HG02759 (cell line): ENCODE results near the gene TMEM161A.
"Not testable (repeated sequence)": the region's sequence is repeated elsewhere in the genome, so short reads cannot be mapped to it uniquely, and the experiment has no call there.

Experiments
- ATAC-seq: cut with Tn5 transposase; IDR thresholded peaks from one replicate; pipeline ENCODE4 v1.9.1; 2021; ENCODE audit warnings: mild to moderate bottlenecking, moderate library complexity; ENCODE audit not compliant: unreplicated experiment

TMEM161A gene

GRCh38 chr19:19155495-19156219 lies 17.4 kb upstream of the TMEM161A start:
- peak; percentile 72 for ATAC-seq

- no peak for ATAC-seq
These were observed 16.7 kb upstream of the TMEM161A start for GRCh38 chr19:19154768-19155494.

GRCh38 chr19:19152668-19153384 lies 14.5 kb upstream of the TMEM161A start:
- no peak for ATAC-seq

- peak; percentile 65 for ATAC-seq
These were observed 13.1 kb upstream of the TMEM161A start for GRCh38 chr19:19151418-19151817.

GRCh38 chr19:19149435-19149834 lies 11.2 kb upstream of the TMEM161A start:
- no peak for ATAC-seq

- not testable (repeated sequence) for ATAC-seq
These were observed 10.2 kb upstream of the TMEM161A start for GRCh38 chr19:19148504-19148903.

- no peak for ATAC-seq
These were observed 9.1 kb upstream of the TMEM161A start for GRCh38 chr19:19147344-19147743.

- ATAC-seq, result no peak
These were observed 8.6 kb upstream of the TMEM161A start for GRCh38 chr19:19146865-19147264.

- no peak for ATAC-seq
These were observed 7.7 kb upstream of the TMEM161A start for GRCh38 chr19:19145684-19146608.

- ATAC-seq, result no peak
These were observed 7.0 kb upstream of the TMEM161A start for GRCh38 chr19:19145281-19145680.

GRCh38 chr19:19142347-19142746 lies 4.1 kb upstream of the TMEM161A start:
- ATAC-seq, result no peak

GRCh38 chr19:19140476-19140875 lies 2.2 kb upstream of the TMEM161A start:
- ATAC-seq, result no peak

- ATAC-seq, result no peak
These were observed 1.6 kb upstream of the TMEM161A start for GRCh38 chr19:19139876-19140229.

GRCh38 chr19:19137556-19138108 lies 646 bp downstream of the TMEM161A start:
- ATAC-seq, result no peak

- ATAC-seq, result not testable (repeated sequence)
These were observed 2.6 kb downstream of the TMEM161A start for GRCh38 chr19:19135713-19136112.

GRCh38 chr19:19134687-19135158 lies 3.6 kb downstream of the TMEM161A start:
- ATAC-seq, result no peak

GRCh38 chr19:19133985-19134384 lies 4.3 kb downstream of the TMEM161A start:
- no peak for ATAC-seq

- ATAC-seq, result no peak
These were observed 5.4 kb downstream of the TMEM161A start for GRCh38 chr19:19132912-19133311.

- no peak for ATAC-seq
These were observed 6.3 kb downstream of the TMEM161A start for GRCh38 chr19:19131989-19132388.

- no peak for ATAC-seq
These were observed 12.2 kb downstream of the TMEM161A start for GRCh38 chr19:19126102-19126501.
